ENCODE data around the gene TMEM248.
"Not testable (repeated sequence)": the region's sequence is repeated elsewhere in the genome, so short reads cannot be mapped to it uniquely, and the experiment has no call there.

TMEM248 gene

DNA sequence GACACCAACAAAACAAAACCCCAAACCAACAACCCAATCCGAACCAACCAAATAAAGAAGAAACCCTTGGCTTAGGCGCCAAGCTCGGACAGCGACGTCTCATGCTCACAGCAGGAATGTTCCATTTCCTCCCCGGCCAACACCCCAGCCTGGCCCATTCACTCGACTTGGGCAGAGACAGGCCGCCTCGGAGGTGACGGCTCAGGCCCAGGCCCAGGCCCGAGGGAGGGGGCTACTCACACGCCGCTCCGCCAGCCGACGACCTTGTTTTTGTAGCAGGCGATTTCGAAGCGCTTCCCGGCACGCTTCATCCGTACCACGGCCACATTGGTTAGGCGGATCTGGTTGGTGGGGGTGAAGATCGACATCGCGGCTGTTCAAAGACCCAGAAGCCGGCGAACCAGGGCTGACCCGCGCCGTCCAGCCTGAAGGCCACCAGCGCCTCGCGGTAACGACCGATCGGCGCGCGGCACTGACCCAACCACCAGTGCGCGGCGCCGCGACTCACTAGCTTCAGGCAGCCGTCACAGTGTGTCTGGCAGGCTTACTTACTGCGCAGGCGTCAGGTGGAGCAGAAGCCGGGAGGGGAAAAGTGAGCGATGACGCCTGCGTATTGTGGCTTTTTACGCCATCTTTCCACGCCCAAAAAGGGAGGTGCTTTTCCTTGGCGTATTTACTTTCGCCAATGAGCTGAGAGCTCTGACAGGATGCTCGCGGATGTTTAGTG lies 74.2 kb downstream of the TMEM248 start, which contains the start of gene SBDS:
Gene SBDS, minus strand, starts transcription at position 537 of the 727 bp plus-strand sequence. Its CDS starts 169 bp downstream, at position 368.
- CTCF ChIA-PET; H3K4me1 ChIP-seq (ENCODE audit: control insufficient read depth, insufficient read depth, low read length); H3K9me3 ChIP-seq (ENCODE audit: control insufficient read depth, insufficient read depth, low read depth, low read length): not testable (repeated sequence)
- Histone ChIP-seq H3K4me3 (ENCODE audit: low read depth, low read length) (peak within 1 kb of the TSS; percentile 73), H3K36me3 (ENCODE audit: control insufficient read depth in 2 of 2, insufficient read depth in 1 of 2, low read length in 2 of 2) (peaks cover 20 to 21% of the 10 kb centered on the region in 2 experiments), H3K27ac (ENCODE audit: extremely low read depth, low read depth, low read length) (peak within 1 kb of the TSS; percentile 58)
- POLR2A ChIA-PET: interaction anchor here (0.6 to 1.7 kb wide), 12 partner anchors 8 to 790 kb away, joined by 3 to 12 read pairs (median 5); partner anchors contain the start of genes RABGEF1, TMEM248 and TPST1
- TF ChIP-seq SP2 (tag by site-specific recombination; IDR thresholded peaks at IDR 0.05) (peak; percentile 72), ZNF501 (tag by site-specific recombination; IDR thresholded peaks at IDR 0.05) (peak; percentile 85; the same call in 1 of the 2 replicates), ZNF341 (tag by site-specific recombination; IDR thresholded peaks at IDR 0.05; ENCODE audit: low read depth) (peak; percentile 11; the same call in 1 of the 2 replicates), ZNF843 (tag by site-specific recombination; IDR thresholded peaks at IDR 0.05) (peak; percentile 48; the same call in 1 of the 2 replicates), SP3 (tag by site-specific recombination; IDR thresholded peaks at IDR 0.05) (0 out of 2 replicates have a peak, but pooled peaks have one; percentile 17), ZNF335 (tag by site-specific recombination; conservative IDR thresholded peaks at IDR 0.05) (peak; percentile 86), ZBTB17 (tag by site-specific recombination; IDR thresholded peaks at IDR 0.05) (peak; percentile 77), KLF8 (tag by site-specific recombination; IDR thresholded peaks at IDR 0.05) (0 out of 2 replicates have a peak, but pooled peaks have one; percentile 0), ZNF391 (tag by site-specific recombination; IDR thresholded peaks at IDR 0.05; ENCODE audit: borderline replicate concordance, low read depth) (peak; percentile 78; the same call in 1 of the 2 replicates), ZNF600 (tag by site-specific recombination; IDR thresholded peaks at IDR 0.05) (peak; percentile 55; the same call in 1 of the 2 replicates), ZNF2 (tag by site-specific recombination; IDR thresholded peaks at IDR 0.05) (0 out of 2 replicates have a peak, but pooled peaks have one; percentile 43), ZXDB (tag by site-specific recombination; IDR thresholded peaks at IDR 0.05) (peak; percentile 24; the same call in 1 of the 2 replicates), ZNF76 (tag by site-specific recombination; IDR thresholded peaks at IDR 0.05; ENCODE audit: borderline replicate concordance, low read depth) (0 out of 2 replicates have a peak, but pooled peaks have one; percentile 25)
- TF ChIP-seq, protein P1, sequence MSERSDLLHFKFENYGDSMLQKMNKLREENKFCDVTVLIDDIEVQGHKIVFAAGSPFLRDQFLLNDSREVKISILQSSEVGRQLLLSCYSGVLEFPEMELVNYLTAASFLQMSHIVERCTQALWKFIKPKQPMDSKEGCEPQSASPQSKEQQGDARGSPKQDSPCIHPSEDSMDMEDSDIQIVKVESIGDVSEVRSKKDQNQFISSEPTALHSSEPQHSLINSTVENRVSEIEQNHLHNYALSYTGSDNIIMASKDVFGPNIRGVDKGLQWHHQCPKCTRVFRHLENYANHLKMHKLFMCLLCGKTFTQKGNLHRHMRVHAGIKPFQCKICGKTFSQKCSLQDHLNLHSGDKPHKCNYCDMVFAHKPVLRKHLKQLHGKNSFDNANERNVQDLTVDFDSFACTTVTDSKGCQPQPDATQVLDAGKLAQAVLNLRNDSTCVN (tag by site-specific recombination; optimal IDR thresholded peaks at IDR 0.05): peak; percentile 89
- TF ChIP-seq, protein P2, sequence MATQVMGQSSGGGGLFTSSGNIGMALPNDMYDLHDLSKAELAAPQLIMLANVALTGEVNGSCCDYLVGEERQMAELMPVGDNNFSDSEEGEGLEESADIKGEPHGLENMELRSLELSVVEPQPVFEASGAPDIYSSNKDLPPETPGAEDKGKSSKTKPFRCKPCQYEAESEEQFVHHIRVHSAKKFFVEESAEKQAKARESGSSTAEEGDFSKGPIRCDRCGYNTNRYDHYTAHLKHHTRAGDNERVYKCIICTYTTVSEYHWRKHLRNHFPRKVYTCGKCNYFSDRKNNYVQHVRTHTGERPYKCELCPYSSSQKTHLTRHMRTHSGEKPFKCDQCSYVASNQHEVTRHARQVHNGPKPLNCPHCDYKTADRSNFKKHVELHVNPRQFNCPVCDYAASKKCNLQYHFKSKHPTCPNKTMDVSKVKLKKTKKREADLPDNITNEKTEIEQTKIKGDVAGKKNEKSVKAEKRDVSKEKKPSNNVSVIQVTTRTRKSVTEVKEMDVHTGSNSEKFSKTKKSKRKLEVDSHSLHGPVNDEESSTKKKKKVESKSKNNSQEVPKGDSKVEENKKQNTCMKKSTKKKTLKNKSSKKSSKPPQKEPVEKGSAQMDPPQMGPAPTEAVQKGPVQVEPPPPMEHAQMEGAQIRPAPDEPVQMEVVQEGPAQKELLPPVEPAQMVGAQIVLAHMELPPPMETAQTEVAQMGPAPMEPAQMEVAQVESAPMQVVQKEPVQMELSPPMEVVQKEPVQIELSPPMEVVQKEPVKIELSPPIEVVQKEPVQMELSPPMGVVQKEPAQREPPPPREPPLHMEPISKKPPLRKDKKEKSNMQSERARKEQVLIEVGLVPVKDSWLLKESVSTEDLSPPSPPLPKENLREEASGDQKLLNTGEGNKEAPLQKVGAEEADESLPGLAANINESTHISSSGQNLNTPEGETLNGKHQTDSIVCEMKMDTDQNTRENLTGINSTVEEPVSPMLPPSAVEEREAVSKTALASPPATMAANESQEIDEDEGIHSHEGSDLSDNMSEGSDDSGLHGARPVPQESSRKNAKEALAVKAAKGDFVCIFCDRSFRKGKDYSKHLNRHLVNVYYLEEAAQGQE (tag by site-specific recombination; IDR thresholded peaks at IDR 0.05): peak; percentile 55
- TF ChIP-seq, protein P3, sequence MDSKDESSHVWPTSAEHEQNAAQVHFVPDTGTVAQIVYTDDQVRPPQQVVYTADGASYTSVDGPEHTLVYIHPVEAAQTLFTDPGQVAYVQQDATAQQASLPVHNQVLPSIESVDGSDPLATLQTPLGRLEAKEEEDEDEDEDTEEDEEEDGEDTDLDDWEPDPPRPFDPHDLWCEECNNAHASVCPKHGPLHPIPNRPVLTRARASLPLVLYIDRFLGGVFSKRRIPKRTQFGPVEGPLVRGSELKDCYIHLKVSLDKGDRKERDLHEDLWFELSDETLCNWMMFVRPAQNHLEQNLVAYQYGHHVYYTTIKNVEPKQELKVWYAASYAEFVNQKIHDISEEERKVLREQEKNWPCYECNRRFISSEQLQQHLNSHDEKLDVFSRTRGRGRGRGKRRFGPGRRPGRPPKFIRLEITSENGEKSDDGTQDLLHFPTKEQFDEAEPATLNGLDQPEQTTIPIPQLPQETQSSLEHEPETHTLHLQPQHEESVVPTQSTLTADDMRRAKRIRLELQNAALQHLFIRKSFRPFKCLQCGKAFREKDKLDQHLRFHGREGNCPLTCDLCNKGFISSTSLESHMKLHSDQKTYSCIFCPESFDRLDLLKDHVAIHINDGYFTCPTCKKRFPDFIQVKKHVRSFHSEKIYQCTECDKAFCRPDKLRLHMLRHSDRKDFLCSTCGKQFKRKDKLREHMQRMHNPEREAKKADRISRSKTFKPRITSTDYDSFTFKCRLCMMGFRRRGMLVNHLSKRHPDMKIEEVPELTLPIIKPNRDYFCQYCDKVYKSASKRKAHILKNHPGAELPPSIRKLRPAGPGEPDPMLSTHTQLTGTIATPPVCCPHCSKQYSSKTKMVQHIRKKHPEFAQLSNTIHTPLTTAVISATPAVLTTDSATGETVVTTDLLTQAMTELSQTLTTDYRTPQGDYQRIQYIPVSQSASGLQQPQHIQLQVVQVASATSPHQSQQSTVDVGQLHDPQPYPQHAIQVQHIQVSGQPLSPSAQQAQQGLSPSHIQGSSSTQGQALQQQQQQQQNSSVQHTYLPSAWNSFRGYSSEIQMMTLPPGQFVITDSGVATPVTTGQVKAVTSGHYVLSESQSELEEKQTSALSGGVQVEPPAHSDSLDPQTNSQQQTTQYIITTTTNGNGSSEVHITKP (tag by site-specific recombination; IDR thresholded peaks at IDR 0.05): peak; percentile 73
